PC-3 (cell line): ENCODE results near the gene HS3ST5.

Experiments used
- EZH2 ChIP-seq: fragments of 300-600 bp; sonication (generic); IDR thresholded peaks from one replicate; pipeline ENCODE4 v1.6.1; 2017; ENCODE audit warnings: antibody characterized with exemption, mild to moderate bottlenecking, low read length; ENCODE audit not compliant: unreplicated experiment
- TF ChIP-seq, protein P1 (sequence below): fragments of 300-600 bp; sonication (generic); conservative IDR thresholded peaks from 2 replicates; pipeline ENCODE4 v1.5.1; 2017; ENCODE audit warnings: antibody characterized with exemption, low read depth, mild to moderate bottlenecking, low read length

DNA sequence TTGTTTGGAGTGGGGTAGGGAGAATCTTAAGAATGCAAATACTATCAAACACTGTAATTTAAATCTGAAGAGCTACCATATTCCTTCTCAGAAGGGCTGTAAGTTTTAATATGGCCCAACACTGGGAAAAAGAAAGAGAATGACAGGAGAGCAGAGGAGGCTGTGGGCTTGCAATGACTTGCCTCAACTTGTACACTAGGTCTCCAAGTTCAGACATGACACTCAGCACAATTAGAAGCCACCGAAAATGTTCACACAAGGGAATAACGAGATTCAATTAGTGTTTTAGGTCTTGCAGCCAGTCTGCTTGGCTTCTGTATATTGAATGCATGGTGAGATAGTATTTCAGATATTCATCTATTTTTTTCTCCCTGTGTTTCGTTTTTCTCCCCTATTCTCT lies 89.4 kb downstream of the HS3ST5 start:
- TF ChIP-seq EZH2 = no peak
- TF ChIP-seq, protein P1, sequence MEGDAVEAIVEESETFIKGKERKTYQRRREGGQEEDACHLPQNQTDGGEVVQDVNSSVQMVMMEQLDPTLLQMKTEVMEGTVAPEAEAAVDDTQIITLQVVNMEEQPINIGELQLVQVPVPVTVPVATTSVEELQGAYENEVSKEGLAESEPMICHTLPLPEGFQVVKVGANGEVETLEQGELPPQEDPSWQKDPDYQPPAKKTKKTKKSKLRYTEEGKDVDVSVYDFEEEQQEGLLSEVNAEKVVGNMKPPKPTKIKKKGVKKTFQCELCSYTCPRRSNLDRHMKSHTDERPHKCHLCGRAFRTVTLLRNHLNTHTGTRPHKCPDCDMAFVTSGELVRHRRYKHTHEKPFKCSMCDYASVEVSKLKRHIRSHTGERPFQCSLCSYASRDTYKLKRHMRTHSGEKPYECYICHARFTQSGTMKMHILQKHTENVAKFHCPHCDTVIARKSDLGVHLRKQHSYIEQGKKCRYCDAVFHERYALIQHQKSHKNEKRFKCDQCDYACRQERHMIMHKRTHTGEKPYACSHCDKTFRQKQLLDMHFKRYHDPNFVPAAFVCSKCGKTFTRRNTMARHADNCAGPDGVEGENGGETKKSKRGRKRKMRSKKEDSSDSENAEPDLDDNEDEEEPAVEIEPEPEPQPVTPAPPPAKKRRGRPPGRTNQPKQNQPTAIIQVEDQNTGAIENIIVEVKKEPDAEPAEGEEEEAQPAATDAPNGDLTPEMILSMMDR = no peak
